Parathyroid adenoma (tissue), 2 donors: ENCODE measurements around the gene ERC1.
A peak's percentile ranks its signal among the peaks of the same experiment; 100 is the strongest.

ENCODE experiments used
- H2AFZ ChIP-seq: fragments of 300-600 bp; sonication (generic); one replicate; pipeline ENCODE4 v1.7.0; 2017; ENCODE audit warnings: antibody characterized with exemption, mild to moderate bottlenecking
- H3K27ac ChIP-seq: fragments of 300-600 bp; sonication (generic); one replicate; pipeline ENCODE4 v1.7.0; 2017
- H3K27me3 ChIP-seq: fragments of 300-600 bp; sonication (generic); one replicate; pipeline ENCODE4 v1.7.0; 2017; ENCODE audit warnings: low read length; ENCODE audit not compliant: control insufficient read depth, insufficient read depth
- H3K36me3 ChIP-seq: fragments of 300-600 bp; sonication (generic); one replicate; pipeline ENCODE4 v1.7.0; 2017; ENCODE audit warnings: low read length; ENCODE audit not compliant: control insufficient read depth, insufficient read depth
- H3K4me1 ChIP-seq: fragments of 300-600 bp; sonication (generic); one replicate; pipeline ENCODE4 v1.7.0; 2017; ENCODE audit warnings: control low read depth
- H3K4me2 ChIP-seq: fragments of 300-600 bp; sonication (generic); one replicate; pipeline ENCODE4 v1.7.0; 2017; ENCODE audit warnings: low read length
- H3K4me3 ChIP-seq: fragments of 300-600 bp; sonication (generic); one replicate; pipeline ENCODE4 v1.7.0; 2017; ENCODE audit warnings: low read depth, low read length
- H3K79me2 ChIP-seq: fragments of 300-600 bp; sonication (generic); one replicate; pipeline ENCODE4 v1.7.0; 2017; ENCODE audit warnings: control low read depth
- H3K9ac ChIP-seq: fragments of 300-600 bp; sonication (generic); one replicate; pipeline ENCODE4 v1.7.0; 2017; ENCODE audit warnings: mild to moderate bottlenecking
- H3K9me3 ChIP-seq: fragments of 300-600 bp; sonication (generic); one replicate; pipeline ENCODE4 v1.7.0; 2017; ENCODE audit warnings: low read length; ENCODE audit not compliant: control insufficient read depth
- TF ChIP-seq, protein P1 (sequence below): fragments of 300-600 bp; sonication (generic); IDR thresholded peaks from one replicate; pipeline ENCODE4 v1.7.0; 2017; ENCODE audit warnings: antibody characterized with exemption, mild to moderate bottlenecking
- donor health status: primary hyperparathyroidism.

The ERC1 gene

GRCh38 chr12:1170411-1170810 is 179.4 kb downstream of the ERC1 start:
- TF ChIP-seq, protein P1, sequence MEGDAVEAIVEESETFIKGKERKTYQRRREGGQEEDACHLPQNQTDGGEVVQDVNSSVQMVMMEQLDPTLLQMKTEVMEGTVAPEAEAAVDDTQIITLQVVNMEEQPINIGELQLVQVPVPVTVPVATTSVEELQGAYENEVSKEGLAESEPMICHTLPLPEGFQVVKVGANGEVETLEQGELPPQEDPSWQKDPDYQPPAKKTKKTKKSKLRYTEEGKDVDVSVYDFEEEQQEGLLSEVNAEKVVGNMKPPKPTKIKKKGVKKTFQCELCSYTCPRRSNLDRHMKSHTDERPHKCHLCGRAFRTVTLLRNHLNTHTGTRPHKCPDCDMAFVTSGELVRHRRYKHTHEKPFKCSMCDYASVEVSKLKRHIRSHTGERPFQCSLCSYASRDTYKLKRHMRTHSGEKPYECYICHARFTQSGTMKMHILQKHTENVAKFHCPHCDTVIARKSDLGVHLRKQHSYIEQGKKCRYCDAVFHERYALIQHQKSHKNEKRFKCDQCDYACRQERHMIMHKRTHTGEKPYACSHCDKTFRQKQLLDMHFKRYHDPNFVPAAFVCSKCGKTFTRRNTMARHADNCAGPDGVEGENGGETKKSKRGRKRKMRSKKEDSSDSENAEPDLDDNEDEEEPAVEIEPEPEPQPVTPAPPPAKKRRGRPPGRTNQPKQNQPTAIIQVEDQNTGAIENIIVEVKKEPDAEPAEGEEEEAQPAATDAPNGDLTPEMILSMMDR = no peak
- no peak overlapping the region for H3K4me2 ChIP-seq
- H3K4me3 ChIP-seq = no peak overlapping the region
- H3K9me3 ChIP-seq = no peaks in the 10 kb centered on the region
- H3K27me3 ChIP-seq = no peaks in the 10 kb centered on the region
- no peak overlapping the region for H2AFZ ChIP-seq
- H3K36me3 ChIP-seq = no peaks in the 10 kb centered on the region
- no peaks in the 10 kb centered on the region for H3K79me2 ChIP-seq
- no peak overlapping the region for H3K27ac ChIP-seq
- peaks cover 8% of the 10 kb centered on the region for H3K4me1 ChIP-seq
- H3K9ac ChIP-seq = no peak overlapping the region

GRCh38 chr12:1171657-1172408 is 180.8 kb downstream of the ERC1 start:
- peak overlapping the region; percentile 37 for H3K27ac ChIP-seq
- TF ChIP-seq, protein P1 = no peak

DNA sequence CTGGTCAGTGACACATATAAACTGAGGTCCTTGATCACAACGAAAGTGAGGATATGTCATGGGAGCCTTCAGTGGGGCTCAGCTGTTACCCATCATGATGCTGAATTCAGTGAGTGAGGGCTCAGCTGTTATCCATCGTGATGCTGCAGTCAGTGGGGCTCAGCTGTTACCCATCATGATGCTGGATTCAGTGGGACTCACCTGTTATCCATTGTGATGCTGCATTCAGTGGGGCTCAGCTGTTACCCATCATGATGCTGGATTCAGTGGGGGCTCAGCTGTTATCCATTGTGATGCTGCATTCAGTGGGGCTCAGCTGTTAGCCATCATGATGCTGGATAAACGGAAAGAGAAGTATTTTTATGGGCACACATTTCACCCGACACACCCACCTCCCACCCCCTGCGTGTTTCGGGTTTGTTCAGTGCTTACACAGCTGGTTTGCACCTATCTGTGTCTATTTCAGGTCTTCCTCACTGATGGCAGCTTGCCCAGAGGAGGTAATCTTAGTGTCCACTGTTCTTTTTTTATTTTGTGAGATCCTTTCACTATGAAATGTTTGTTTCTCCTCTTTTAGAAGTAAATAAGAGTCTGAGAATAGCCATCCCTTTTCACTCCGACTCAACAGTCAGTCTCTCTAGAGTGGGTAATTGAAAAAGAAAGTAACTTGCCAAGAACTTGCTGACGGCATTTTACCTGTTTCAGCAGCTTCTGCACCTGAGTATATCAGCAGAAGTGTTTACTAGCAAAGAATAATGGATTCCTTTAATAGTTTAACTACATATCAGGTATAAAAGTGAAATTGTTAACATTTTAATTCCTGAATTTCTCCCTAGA is 183.0 kb downstream of the ERC1 start:
- Histone ChIP-seq H3K9ac (no peak overlapping the region), H3K4me3 (no peak overlapping the region), H3K9me3 (no peaks in the 10 kb centered on the region), H3K4me2 (no peak overlapping the region), H3K4me1 (peaks cover 8% of the 10 kb centered on the region), H2AFZ (no peak overlapping the region), H3K27me3 (no peaks in the 10 kb centered on the region), H3K79me2 (peaks cover 2% of the 10 kb centered on the region), H3K36me3 (no peaks in the 10 kb centered on the region), H3K27ac (no peak overlapping the region)
- TF ChIP-seq, protein P1 = no peak

More at GRCh38 chr12:1171657-1172408, 180.8 kb downstream of the ERC1 start:
- H3K4me2 ChIP-seq = no peak overlapping the region
- H2AFZ ChIP-seq = no peak overlapping the region
- H3K4me1 ChIP-seq = peaks cover 8% of the 10 kb centered on the region
- H3K27me3 ChIP-seq = no peaks in the 10 kb centered on the region
- H3K36me3 ChIP-seq = no peaks in the 10 kb centered on the region
- no peak overlapping the region for H3K9ac ChIP-seq
- no peaks in the 10 kb centered on the region for H3K9me3 ChIP-seq
- no peak overlapping the region for H3K4me3 ChIP-seq
- H3K79me2 ChIP-seq = peaks cover 2% of the 10 kb centered on the region

DNA sequence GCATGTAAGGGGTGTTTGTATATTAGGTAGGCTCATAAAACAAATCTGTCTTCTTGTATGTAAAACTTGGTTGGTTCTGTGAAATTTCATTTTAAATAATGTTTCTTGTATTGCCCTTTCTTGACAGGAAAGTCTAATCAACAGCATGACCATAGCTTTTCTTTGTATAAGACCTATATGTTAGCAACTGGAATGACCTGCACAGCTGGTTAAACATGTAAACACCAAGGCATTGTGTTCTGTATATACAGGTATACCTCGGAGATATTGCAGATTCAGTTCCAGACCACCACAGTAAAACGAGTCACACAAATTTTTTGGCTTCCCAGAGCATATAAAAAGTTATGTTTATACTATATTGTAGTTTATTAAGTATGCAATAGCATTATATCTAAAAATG is 183.6 kb downstream of the ERC1 start:
- Histone ChIP-seq H3K4me2 (no peak overlapping the region), H3K27ac (no peak overlapping the region), H2AFZ (no peak overlapping the region), H3K27me3 (no peaks in the 10 kb centered on the region), H3K4me1 (peaks cover 8% of the 10 kb centered on the region), H3K9ac (no peak overlapping the region), H3K4me3 (no peak overlapping the region), H3K79me2 (peaks cover 2% of the 10 kb centered on the region), H3K36me3 (no peaks in the 10 kb centered on the region), H3K9me3 (no peaks in the 10 kb centered on the region)
- TF ChIP-seq, protein P1 = no peak
